ENCODE results near the gene RHBDF1. TPM values are rescaled to one million over a fixed set of nuclear protein-coding genes. Genes with fewer than 3 reads are reported as not detected.

The RHBDF1 gene
- polyA plus RNA-seq, 1 of the 3 experiments (the other 2 are of a cell fraction) = 54.1 TPM

- H3K79me2 ChIP-seq (ENCODE audit: insufficient read depth) = peaks cover 4% of the 10 kb centered on the region; the same call in 1 of the 2 replicates
- CTCF ChIA-PET = interaction anchor here (1.3 to 27.8 kb wide), 3 partner anchors 12 to 91 kb away, joined by 4 to 793 read pairs (median 5); partner anchors contain the start of genes HBQ1 and RHBDF1
- DNase-seq = no peak
- H3K9me2 ChIP-seq = no peaks in the 10 kb centered on the region
- H3K4me1 ChIP-seq (ENCODE audit: control insufficient read depth in 1 of 2, insufficient read depth in 2 of 2, low read depth in 1 of 2, low read length in 1 of 2) = peaks cover 8 to 11% of the 10 kb centered on the region in 2 experiments; a peak in 3 of 4 replicates
- H3F3A ChIP-seq (replicated peaks; ENCODE audit: insufficient read depth) = peaks cover 10% of the 10 kb centered on the region
- peaks cover 11% of the 10 kb centered on the region for H4K20me1 ChIP-seq (ENCODE audit: insufficient read depth)
- TF ChIP-seq GATA2 (CRISPR knock-in tag; IDR thresholded peaks at IDR 0.05) (no peak), EP300 (IDR thresholded peaks at IDR 0.05; ENCODE audit: borderline replicate concordance in 1 of 2, low read depth in 1 of 2, low read length in 1 of 2) (no peak), EZH2phosphoT487 (IDR thresholded peaks at IDR 0.05; ENCODE audit: borderline replicate concordance, low read depth) (no peak), TEAD4 (IDR thresholded peaks at IDR 0.05; ENCODE audit: borderline replicate concordance, insufficient read depth) (no peak), SMC3 (IDR thresholded peaks at IDR 0.05; ENCODE audit: low read depth, low read length) (no peak), MAX (IDR thresholded peaks at IDR 0.05; ENCODE audit: low read depth) (no peak), RCOR1 (IDR thresholded peaks at IDR 0.05; ENCODE audit: low read length) (no peak), FOSL2 (IDR thresholded peaks at IDR 0.05; ENCODE audit: borderline replicate concordance, low read depth) (no peak), TAF1 (IDR thresholded peaks at IDR 0.05; ENCODE audit: borderline replicate concordance, low read depth, low read length) (no peak), CHD2 (IDR thresholded peaks at IDR 0.05; ENCODE audit: low read length, partially characterized antibody) (no peak), YY1 (IDR thresholded peaks at IDR 0.05; ENCODE audit: low read depth) (no peak), CTCF (IDR thresholded peaks at IDR 0.05) (no peak), JUND (IDR thresholded peaks at IDR 0.05) (no peak), NRF1 (IDR thresholded peaks at IDR 0.05; ENCODE audit: low read depth, low read length) (no peak), TCF12 (IDR thresholded peaks at IDR 0.05) (no peak), SIN3A (IDR thresholded peaks at IDR 0.05; ENCODE audit: borderline replicate concordance, low read depth, low read length) (no peak)
- TF ChIP-seq, protein P1, sequence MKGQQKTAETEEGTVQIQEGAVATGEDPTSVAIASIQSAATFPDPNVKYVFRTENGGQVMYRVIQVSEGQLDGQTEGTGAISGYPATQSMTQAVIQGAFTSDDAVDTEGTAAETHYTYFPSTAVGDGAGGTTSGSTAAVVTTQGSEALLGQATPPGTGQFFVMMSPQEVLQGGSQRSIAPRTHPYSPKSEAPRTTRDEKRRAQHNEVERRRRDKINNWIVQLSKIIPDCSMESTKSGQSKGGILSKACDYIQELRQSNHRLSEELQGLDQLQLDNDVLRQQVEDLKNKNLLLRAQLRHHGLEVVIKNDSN (IDR thresholded peaks at IDR 0.05; ENCODE audit: borderline replicate concordance, low read depth) = no peak
- no peak overlapping the region for H2AFZ ChIP-seq (ENCODE audit: low read depth)
- no peak overlapping the region for H3K4me3 ChIP-seq (ENCODE audit: low read depth in 2 of 2, low read length in 1 of 2)
- H3K36me3 ChIP-seq (replicated peaks in 1 of 2; ENCODE audit: control insufficient read depth in 1 of 2, insufficient read depth in 2 of 2, low read length in 1 of 2) = peaks cover 4 to 40% of the 10 kb centered on the region in 2 experiments
- no peaks in the 10 kb centered on the region for H3K9me3 ChIP-seq
- H3K27ac ChIP-seq (ENCODE audit: low read depth in 2 of 2, low read length in 1 of 2) = no peak overlapping the region
- WGBS (ENCODE audit: low lambda C conversion rate) = no CpG with 5 or more reads among the region's 30 CpGs
- H3K9ac ChIP-seq = no peak overlapping the region
- POLR2A ChIA-PET = no interaction called here
- H3K4me2 ChIP-seq = no peak overlapping the region
- no peaks in the 10 kb centered on the region for H3K27me3 ChIP-seq (ENCODE audit: insufficient read depth)
Measured at GRCh38 chr16:89391-90302, 17.2 kb upstream of the RHBDF1 start.

Measured in SK-N-SH (cell line).